Measurements from ENCODE around the gene CHAD.
A peak's percentile ranks its signal among the peaks of the same experiment; 100 is the strongest.
"Not testable (repeated sequence)": the region's sequence is repeated elsewhere in the genome, so short reads cannot be mapped to it uniquely, and the experiment has no call there.

Gene CHAD

GRCh38 chr17:50430821-50431618 lies 37.7 kb downstream of the CHAD start:
- no peak for DNase-seq (ENCODE audit: low read depth)
- H3K4me3 ChIP-seq (ENCODE audit: control insufficient read depth, low read depth, low read length): no peak overlapping the region
- TF ChIP-seq CTCF (IDR thresholded peaks at IDR 0.05; ENCODE audit: control insufficient read depth, insufficient read depth, low read depth, low read length, missing control alignments): no peak

GRCh38 chr17:50429793-50430192 lies 38.9 kb downstream of the CHAD start:
- no peak for DNase-seq (ENCODE audit: low read depth)
- no peak overlapping the region for H3K4me3 ChIP-seq (ENCODE audit: control insufficient read depth, low read depth, low read length)
- no peak for TF ChIP-seq CTCF (IDR thresholded peaks at IDR 0.05; ENCODE audit: control insufficient read depth, insufficient read depth, low read depth, low read length, missing control alignments)

GRCh38 chr17:50428831-50429424 lies 39.8 kb downstream of the CHAD start:
- no peak for TF ChIP-seq CTCF (IDR thresholded peaks at IDR 0.05; ENCODE audit: control insufficient read depth, insufficient read depth, low read depth, low read length, missing control alignments)
- H3K4me3 ChIP-seq (ENCODE audit: control insufficient read depth, low read depth, low read length): no peak overlapping the region
- DNase-seq (ENCODE audit: low read depth): no peak

- not testable (repeated sequence) for H3K4me3 ChIP-seq (ENCODE audit: control insufficient read depth, low read depth, low read length); DNase-seq (ENCODE audit: low read depth)
Observed at GRCh38 chr17:50428126-50428525, 40.6 kb downstream of the CHAD start.

- DNase-seq (ENCODE audit: low read depth): no peak
- no peak for TF ChIP-seq CTCF (IDR thresholded peaks at IDR 0.05; ENCODE audit: control insufficient read depth, insufficient read depth, low read depth, low read length, missing control alignments)
- H3K4me3 ChIP-seq (ENCODE audit: control insufficient read depth, low read depth, low read length): peak overlapping the region; percentile 79
Observed at GRCh38 chr17:50426814-50427787, 41.6 kb downstream of the CHAD start.

- H3K4me3 ChIP-seq (ENCODE audit: control insufficient read depth, low read depth, low read length): peak overlapping the region; percentile 79
- no peak for TF ChIP-seq CTCF (IDR thresholded peaks at IDR 0.05; ENCODE audit: control insufficient read depth, insufficient read depth, low read depth, low read length, missing control alignments)
- no peak for DNase-seq (ENCODE audit: low read depth)
Observed at GRCh38 chr17:50426472-50426782, 42.3 kb downstream of the CHAD start.
